MCF 10A (cell line): Measurements from ENCODE around the gene FHOD1. TPM values are rescaled to one million over a fixed set of nuclear protein-coding genes. Genes with fewer than 3 reads are reported as not detected.

Experiments used
- BruUV-seq: library from RNA; stranded (reverse); fragments of 400-500 nt; replicated peaks from 2 replicates; lab custom pipeline; 2021; lab: Mats Ljungman, UMichigan
- CTCF ChIA-PET: fragments of 300-600 bp; sonication (Branson Sonifier 250); formaldehyde crosslinking; extraction: SDS; loops from one replicate; lab custom pipeline; 2021; ENCODE audit warnings: antibody characterized with exemption, inconsistent platforms; lab: Yijun Ruan, JAX
- POLR2A ChIA-PET: fragments of 300-600, 350-650 bp; sonication (Branson Sonifier 250); formaldehyde crosslinking; extraction: SDS; loops from one replicate; lab custom pipeline; 2020; ENCODE audit warnings: antibody characterized with exemption, inconsistent platforms; lab: Yijun Ruan, JAX
- DNase-seq: peaks from one replicate; pipeline ENCODE4 v3.0.0-alpha.2; 2018; ENCODE audit not compliant: unreplicated experiment
- H3K27ac Mint-ChIP-seq: one replicate; pipeline ENCODE4 v1.8.0; 2022; ENCODE audit warnings: mild to moderate bottlenecking, low read depth, mixed read lengths; ENCODE audit not compliant: unreplicated experiment
- H3K27me3 Mint-ChIP-seq: one replicate; pipeline ENCODE4 v1.8.0; 2022; ENCODE audit warnings: mixed read lengths; ENCODE audit not compliant: insufficient read depth, unreplicated experiment
- H3K36me3 Mint-ChIP-seq: one replicate; pipeline ENCODE4 v1.8.0; 2022; ENCODE audit warnings: mild to moderate bottlenecking, moderate library complexity, mixed read lengths; ENCODE audit not compliant: insufficient read depth, unreplicated experiment
- H3K4me1 Mint-ChIP-seq: one replicate; pipeline ENCODE4 v1.8.0; 2022; ENCODE audit warnings: mixed read lengths; ENCODE audit not compliant: insufficient read depth, unreplicated experiment
- H3K4me3 Mint-ChIP-seq: one replicate; pipeline ENCODE4 v1.8.0; 2022; ENCODE audit warnings: mild to moderate bottlenecking, moderate library complexity, mixed read lengths; ENCODE audit not compliant: unreplicated experiment
- H3K9me3 Mint-ChIP-seq: one replicate; pipeline ENCODE4 v1.8.0; 2022; ENCODE audit warnings: mixed read lengths; ENCODE audit not compliant: unreplicated experiment
- intact Hi-C: fragments of 100-400 bp; cut with micrococcal nuclease; formaldehyde crosslinking; loops from 2 replicates; pipeline ENCODE4 v1.14.1; 2022
- total RNA-seq: library from RNA; stranded (reverse); gene quantifications from 2 replicates; pipeline ENCODE4 v1.2.3, GENCODE V29; 2022
- TF ChIP-seq, protein P1 (sequence below): fragments of 200-600 bp; IDR thresholded peaks from one replicate; pipeline ENCODE4 v1.8.0; 2022; ENCODE audit warnings: antibody characterized with exemption, mild to moderate bottlenecking; ENCODE audit not compliant: unreplicated experiment

FHOD1 gene
- total RNA-seq, 1 experiment from 2014 or later = 14.7 TPM

DNA sequence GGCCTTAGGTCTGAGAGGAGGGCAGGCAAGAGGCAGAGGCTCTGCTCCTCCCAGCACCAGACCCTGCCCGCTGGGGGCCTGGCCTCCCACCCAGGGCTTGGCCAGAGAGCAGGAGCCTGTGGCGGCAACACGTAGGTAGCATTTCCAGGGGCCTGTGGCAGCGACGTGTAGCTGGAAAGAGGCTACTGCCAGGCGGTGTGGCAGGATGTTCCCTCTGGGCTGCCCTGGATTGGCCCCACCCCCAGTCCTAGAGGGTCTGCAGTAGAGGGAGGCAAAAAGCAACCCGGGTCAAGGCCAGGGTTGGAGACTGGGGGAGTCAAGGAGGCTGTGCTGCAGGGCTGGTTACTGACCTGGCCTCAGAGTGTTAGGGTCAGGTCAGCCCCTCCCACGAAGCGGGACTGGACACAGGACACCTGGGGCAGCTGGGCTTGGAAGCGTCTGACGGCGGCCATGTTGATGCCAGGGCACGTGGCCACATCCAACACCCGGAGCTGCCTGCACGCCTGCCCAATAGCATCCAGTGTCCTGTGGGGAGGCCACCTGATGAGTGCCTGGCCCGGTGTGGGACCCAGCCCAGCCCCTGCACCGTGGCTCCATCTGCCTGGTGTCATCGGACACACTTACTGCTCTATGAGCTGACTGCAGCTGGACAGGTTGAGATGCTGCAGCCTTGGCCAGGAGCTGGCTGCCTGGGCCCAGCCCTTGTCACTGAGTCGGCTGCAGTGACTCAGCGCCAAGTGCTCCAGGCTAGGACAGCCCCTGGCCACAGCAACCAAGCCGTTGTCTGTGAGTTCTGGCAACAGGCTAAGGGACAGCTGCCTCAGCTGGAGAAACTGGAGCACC lies 39.8 kb downstream of the FHOD1 start:
- intact Hi-C loops = no loop called here
- no TSS peak for BruUV-seq
- TF ChIP-seq, protein P1, sequence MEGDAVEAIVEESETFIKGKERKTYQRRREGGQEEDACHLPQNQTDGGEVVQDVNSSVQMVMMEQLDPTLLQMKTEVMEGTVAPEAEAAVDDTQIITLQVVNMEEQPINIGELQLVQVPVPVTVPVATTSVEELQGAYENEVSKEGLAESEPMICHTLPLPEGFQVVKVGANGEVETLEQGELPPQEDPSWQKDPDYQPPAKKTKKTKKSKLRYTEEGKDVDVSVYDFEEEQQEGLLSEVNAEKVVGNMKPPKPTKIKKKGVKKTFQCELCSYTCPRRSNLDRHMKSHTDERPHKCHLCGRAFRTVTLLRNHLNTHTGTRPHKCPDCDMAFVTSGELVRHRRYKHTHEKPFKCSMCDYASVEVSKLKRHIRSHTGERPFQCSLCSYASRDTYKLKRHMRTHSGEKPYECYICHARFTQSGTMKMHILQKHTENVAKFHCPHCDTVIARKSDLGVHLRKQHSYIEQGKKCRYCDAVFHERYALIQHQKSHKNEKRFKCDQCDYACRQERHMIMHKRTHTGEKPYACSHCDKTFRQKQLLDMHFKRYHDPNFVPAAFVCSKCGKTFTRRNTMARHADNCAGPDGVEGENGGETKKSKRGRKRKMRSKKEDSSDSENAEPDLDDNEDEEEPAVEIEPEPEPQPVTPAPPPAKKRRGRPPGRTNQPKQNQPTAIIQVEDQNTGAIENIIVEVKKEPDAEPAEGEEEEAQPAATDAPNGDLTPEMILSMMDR = no peak
- POLR2A ChIA-PET = interaction anchor here (0.7 to 9.4 kb wide), 23 partner anchors 9 to 271 kb away, joined by 3 to 87 read pairs (median 5); partner anchors contain the start of genes ELMO3, FBXL8, FHOD1 and NOL3
- peak; percentile 81 for DNase-seq
- Mint-ChIP-seq H3K4me1 (peaks cover 28% of the 10 kb centered on the region), H3K9me3 (no peaks in the 10 kb centered on the region), H3K36me3 (peaks cover 27% of the 10 kb centered on the region), H3K4me3 (peak overlapping the region; percentile 47), H3K27ac (peak overlapping the region; percentile 66), H3K27me3 (no peaks in the 10 kb centered on the region)
- CTCF ChIA-PET = interaction anchor here (0.5 to 4.4 kb wide), 8 partner anchors 10 to 312 kb away, joined by 3 to 29 read pairs (median 3); partner anchors contain the start of genes ELMO3 and TMEM208

DNA sequence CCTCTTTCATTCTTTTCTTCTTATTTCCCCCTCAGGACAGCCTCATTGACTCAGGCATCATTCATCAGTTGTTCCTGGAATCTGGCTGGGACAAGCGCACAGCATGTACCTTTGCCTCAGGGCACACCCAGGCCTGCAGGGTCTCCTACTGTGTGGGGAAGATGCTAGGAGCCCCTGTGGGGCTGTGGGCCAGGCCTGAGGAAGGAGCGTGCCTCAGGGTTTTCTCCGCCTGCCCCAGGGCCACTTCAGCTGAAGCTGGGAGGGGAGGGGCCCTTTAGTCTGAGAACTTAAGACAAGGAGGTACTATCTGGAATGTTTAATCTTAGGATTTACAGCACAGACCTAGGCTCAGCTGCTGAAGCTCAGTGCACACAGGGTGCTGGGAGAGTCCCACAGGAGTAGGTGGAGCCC lies 40.4 kb downstream of the FHOD1 start:
- Mint-ChIP-seq H3K9me3 (no peaks in the 10 kb centered on the region), H3K27me3 (no peaks in the 10 kb centered on the region), H3K4me3 (peak overlapping the region; percentile 47), H3K27ac (peak overlapping the region; percentile 66), H3K36me3 (peaks cover 27% of the 10 kb centered on the region), H3K4me1 (peaks cover 28% of the 10 kb centered on the region)
- ChIA-PET POLR2A (interaction anchor here (0.7 to 9.4 kb wide), 16 partner anchors 8 to 253 kb away, joined by 3 to 87 read pairs (median 5); partner anchors contain the start of genes ELMO3, FBXL8, FHOD1 and MATCAP1), CTCF (interaction anchor here (0.7 to 4.4 kb wide), 5 partner anchors 9 to 311 kb away, joined by 3 to 29 read pairs (median 3); partner anchors contain the start of gene ELMO3)
- intact Hi-C loops = no loop called here
- BruUV-seq = no TSS peak
- TF ChIP-seq, protein P1 = no peak
- peak; percentile 59 for DNase-seq

DNA sequence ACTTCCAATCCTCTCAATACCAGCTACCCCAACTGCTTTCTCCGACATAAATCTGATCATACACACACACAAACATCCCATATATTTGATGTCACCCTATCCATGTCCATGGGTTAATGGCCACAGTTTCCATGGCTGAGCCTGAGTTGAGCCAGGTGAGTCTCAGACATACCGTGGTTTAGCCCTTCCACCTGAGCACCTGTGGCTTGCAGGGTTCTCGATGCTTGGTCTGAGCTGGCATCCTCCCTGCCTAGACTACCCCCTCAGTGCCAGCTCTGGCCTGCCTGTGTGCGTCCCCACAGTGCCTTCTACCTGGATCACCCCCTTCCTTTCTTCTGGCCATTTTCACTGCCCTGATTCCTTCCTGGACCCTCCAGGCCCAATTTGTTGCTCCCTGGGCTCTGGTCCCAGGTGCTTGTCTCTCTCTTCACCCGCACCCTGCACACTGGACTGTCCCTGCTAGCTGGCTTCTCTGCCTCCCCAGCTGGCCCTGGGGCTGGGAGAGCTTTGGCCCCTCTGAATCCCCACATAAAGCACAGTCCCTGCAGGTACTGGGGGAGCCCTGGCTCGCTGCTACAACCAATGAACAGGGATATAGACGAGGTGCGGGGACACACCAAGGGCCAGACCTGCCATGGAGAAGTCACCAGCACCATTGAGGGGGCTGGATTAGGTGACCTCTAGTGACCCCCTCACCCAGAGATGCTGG lies 41.0 kb downstream of the FHOD1 start:
- ChIA-PET POLR2A (interaction anchor here (0.7 to 9.4 kb wide), 13 partner anchors 8 to 176 kb away, joined by 3 to 87 read pairs (median 5); partner anchors contain the start of genes ELMO3, FHOD1, MATCAP1 and NOL3), CTCF (interaction anchor here (1.0 to 4.4 kb wide), 5 partner anchors 8 to 311 kb away, joined by 3 to 29 read pairs (median 4); partner anchors contain the start of genes ELMO3 and TMEM208)
- TF ChIP-seq, protein P1 = no peak
- Mint-ChIP-seq H3K36me3 (peaks cover 27% of the 10 kb centered on the region), H3K4me1 (peaks cover 28% of the 10 kb centered on the region), H3K9me3 (no peaks in the 10 kb centered on the region), H3K4me3 (peak overlapping the region; percentile 47), H3K27me3 (no peaks in the 10 kb centered on the region), H3K27ac (peak overlapping the region; percentile 66)
- intact Hi-C loops = no loop called here
- no peak for DNase-seq
- no TSS peak for BruUV-seq
